ENCODE measurements around the gene STARD13.
"Not testable (repeated sequence)": the region's sequence is repeated elsewhere in the genome, so short reads cannot be mapped to it uniquely, and the experiment has no call there.

Gene STARD13

DNA sequence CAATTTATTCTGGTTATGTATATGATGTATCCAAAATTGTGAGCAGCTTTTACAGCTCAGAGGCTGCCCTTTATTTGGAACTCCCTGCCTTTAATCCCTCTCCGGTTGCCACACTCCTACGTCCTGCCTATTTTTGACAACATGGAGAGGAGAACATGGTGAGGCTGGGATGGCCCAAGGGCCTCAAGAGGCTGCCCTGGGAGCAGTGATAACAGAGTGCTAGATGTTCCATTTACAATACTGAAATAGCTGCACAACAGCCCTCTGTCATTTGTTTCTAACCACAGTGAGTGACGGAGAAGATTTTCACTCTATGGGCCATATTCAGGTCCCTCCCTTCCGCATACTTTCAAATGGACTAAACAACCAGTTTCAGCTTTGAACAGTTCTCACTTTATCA is 33.4 kb downstream of the STARD13 start:
- no peak for DNase-seq (ENCODE audit: low read depth in 2 of 2)

DNA sequence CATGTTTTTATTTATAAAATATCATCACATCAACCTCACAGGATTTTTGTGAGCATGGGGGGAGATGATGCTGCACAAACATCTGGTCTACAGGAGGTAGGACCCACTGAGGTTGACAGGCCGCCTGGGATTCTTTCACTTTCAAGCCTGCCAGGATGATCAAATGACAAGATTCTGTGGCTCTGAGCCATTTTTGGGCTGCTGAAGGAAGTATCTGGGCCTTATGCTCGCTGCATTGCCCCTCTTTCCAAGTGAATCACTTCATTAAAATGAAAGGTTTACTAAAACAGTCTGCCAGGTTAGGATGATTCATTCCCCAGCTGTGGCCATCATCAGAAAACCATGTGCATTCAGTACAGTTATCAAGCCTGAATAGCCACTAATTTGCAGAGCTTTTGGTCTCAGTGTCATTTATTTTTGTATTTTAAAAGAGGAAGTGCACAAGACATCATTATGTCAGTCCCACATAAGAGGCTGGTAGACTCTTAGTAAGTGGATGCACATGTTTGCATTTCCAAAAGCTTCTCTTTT is 34.4 kb downstream of the STARD13 start:
- peak; percentile 98 for DNase-seq (ENCODE audit: low read depth in 2 of 2)

DNA sequence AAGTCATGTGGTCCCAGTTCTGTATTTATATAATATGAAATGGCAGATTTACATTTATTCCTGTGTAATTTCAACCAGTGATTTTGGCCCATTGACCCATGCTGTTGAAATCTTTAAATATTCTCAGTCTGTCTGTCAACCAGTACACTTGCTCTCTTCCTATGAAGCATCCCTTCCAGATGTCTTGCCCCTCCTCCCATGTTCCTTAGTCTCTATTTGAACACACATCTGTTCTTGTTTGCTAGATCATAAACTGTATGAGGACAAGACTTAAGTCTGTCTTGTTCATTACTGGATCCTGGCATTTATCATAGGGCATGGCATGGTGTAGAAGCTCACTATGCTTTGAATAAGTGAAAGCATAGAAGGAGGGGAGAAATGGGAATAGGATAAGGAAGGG is 34.9 kb downstream of the STARD13 start:
- peak in 1 of 2 experiments; percentile 19 for DNase-seq (ENCODE audit: low read depth in 2 of 2)

DNA sequence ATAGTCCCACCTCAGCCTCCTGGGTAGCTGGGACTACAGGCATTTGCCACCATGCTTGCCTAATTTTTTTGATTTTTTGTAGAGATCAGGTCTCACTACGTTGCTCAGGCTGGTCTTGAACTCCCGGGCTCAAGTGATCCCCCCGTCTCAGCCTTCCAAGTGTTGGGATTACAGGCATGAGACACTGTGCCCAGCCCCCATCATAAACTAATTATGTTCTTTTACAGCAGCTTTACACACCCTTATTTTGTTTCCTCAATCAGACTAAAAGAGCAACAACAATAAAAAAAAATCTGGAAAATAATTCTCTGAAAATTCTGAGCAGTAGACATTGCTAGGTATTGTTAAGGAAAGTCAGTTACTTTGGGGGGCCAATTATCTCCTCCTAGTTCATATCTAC is 35.7 kb downstream of the STARD13 start:
- DNase-seq (ENCODE audit: low read depth in 2 of 2) = no peak

DNA sequence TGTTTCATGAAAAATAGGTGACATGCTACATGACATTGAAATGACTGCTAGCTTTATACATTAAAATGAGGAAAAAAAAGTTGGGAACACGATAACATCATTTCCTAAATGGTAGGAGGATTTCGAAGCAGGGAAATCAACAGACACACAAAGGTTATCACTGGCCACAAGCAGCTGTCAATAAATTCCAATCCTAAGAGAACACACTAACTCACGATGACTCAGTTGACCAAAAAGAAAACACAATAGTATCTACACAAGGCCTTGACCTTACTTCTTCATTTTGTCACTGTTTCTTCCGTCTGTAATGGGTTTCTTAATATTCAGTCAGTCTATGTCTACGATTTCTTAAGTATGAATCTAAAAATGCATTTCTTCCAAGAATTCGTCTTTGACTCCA is 36.5 kb downstream of the STARD13 start:
- DNase-seq (ENCODE audit: low read depth in 2 of 2) = no peak

DNA sequence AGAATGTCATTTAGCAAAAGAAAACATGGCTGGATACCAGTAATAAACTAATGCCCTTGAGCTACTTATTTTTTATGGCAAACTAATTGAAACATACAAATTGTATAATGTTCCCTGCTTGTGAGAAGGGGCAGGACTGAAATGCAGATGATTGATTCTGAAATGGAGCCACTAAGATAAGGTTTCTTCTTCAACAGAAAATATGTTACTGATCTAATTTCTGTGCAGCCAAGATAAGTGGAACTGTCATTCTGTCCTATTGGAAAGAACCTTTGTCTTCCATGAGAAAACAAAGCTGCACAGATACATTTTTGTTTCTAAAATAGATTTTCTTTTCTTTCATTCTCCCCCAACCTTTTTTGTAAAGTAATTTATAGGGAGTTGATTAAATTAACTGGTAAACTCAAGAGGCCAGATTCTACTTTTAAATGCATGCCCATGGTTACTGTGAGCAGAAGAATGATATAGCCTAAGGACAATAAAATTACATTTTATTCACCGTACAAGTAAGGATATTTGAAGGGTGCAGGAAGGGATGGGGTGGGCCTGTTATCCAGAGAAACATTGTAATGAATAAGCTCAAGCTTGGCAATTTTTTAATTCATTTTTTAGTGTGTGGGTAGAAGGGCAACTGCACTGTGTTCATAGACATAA is 39.9 kb downstream of the STARD13 start:
- DNase-seq (ENCODE audit: low read depth in 2 of 2) = no peak

DNA sequence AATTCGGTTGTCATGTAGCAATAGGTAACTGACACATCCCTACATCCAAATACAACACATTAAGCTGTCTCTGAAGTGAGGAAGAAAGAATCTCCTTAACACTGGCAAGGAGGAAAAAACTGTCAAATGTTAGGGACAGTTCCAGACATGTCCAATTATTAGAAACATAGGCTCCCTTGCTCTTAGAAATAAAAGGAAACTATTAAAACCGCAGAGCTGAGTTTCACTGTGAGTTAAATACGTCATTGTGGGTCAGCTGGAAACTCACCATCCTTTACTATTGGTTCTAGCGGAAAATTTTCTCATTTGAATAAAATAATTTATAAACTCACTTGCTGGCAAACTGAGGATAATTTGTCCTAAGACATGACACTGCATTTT is 40.7 kb downstream of the STARD13 start:
- DNase-seq (ENCODE audit: low read depth in 2 of 2) = no peak

DNA sequence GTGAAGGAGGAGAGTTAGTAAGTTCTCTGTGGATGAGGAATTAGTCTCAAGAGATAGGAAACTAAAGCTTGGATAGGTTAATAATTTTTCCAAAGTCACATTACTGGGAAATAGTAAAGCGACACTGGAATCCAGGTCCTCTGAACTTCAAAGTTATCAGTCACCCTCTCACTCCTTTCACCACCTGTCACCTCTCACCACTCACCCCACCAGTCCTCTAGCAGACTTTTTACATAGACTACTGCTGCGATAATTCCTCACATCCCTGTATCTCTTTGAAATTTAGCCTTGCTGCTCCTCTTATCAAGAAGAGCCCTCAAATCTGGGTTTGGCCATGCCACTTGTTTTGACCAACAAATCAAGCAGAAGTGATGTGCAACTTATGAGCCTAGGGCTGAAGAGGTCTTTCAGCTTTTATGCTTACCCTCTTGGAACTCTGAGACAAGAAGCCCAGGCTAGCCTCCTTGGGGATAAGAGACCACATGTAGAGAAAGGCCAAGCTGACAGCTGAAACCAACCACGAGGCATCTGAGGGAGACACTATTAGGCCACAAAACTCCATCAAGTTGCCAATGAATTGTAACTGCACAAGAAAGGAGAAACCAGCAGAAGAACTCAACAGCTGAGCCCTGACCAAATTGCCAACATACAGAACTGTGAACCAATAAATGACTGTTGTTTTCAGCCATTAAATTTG is 41.2 kb downstream of the STARD13 start:
- no peak for DNase-seq (ENCODE audit: low read depth in 2 of 2)

DNA sequence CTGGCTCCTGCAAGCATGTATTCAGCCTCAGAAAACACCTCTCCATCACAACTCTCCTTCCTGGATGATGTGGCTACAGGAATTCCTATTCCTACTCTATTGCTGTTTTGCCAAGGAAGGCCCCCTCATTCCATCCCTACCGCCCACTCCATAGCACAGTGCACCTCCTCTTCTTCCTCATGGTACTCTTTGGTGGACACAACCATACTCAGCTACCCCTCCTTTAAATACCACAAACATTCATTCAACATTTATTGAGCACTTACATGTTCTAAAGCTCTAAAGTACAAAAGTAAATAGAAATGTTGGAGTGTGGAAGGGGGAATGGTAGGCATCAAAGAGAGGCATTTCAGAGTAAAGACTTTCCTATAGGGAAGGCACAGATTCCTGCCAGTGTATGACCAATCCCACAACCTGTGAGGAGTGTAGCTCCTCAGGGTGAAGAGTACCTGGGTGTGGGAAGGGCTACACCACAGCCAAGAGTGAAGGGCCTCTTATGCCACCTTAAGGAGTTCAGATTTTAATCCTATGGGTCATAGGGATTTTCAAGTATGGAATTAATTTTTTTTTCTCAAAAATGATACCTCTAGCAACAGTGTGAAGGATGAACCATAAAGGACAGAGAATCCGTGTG is 42.5 kb downstream of the STARD13 start:
- DNase-seq (ENCODE audit: low read depth in 2 of 2) = no peak

DNA sequence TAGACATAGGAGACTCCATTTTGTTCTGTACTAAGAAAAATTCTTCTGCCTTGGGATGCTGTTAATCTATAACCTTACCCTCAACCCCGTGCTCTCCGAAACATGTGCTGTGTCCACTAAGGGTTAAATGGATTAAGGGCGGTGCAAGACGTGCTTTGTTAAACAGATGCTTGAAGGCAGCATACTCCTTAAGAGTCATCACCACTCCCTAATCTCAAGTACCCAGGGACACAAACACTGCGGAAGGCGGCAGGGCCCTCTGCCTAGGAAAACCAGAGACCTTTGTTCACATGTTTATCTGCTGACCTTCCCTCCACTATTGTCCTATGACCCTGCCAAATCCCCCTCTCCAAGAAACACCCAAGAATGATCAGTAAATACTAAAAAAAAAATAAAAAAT is 43.2 kb downstream of the STARD13 start:
- DNase-seq (ENCODE audit: low read depth in 2 of 2) = not testable (repeated sequence)

DNA sequence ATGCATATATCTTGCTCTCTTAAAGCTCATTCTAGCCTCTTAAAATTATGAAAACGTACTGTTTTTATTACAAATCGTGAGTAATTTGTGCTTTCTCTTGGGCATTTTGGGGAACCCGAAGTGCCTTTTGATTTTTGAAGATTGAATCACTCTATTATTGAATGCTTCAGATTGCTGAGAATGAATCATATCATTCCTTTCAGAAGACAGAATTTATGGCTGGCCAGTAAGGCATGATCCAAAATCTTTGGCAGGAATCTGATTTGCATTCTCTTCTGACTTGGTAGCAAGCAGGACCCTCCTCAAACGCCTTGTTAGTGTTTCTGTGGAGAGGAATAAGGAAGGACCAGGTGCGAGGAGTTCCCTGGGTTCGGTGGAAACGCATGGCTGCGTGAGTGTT is 49.5 kb downstream of the STARD13 start:
- DNase-seq (ENCODE audit: low read depth in 2 of 2) = peak; percentile 71 to 77

DNA sequence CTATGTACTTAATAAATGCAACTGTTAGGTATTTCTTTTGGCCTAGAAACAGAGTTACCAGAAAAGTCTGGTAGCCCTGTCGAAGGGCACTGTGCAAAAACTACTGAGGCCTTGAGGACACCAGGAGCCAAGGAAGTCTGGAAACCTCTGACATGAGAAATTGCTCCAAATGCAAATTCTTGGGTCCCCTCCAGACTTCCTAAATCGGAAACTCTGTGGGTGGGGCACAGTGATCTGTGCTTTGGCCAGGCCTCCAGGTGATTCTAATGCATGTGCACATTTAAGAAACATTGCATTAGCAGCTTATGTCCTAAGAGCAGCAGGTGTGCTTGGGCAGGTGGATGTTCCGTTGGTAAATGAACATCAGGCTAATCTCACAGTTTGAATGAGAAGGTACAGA is 50.0 kb downstream of the STARD13 start:
- DNase-seq (ENCODE audit: low read depth in 2 of 2) = no peak

DNA sequence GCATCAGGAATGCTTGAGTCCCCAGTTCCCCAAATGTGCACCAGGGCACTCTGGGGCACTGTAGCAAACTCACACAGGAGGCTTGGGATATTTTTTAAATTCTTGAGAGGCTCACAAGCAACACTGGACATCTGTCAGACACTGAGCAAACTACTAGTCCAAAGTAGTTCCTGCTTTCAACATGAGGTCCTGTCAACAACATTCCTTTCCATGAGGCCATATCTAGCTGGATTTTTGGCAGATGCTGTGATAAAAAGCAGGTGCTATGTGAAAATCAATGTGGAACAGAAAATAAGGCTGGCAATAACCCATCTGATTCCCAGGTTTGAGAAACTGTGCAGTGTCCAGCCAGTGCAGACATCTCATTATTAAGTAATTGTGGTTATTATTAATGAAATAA is 50.5 kb downstream of the STARD13 start:
- DNase-seq (ENCODE audit: low read depth in 2 of 2) = peak; percentile 70 to 73

DNA sequence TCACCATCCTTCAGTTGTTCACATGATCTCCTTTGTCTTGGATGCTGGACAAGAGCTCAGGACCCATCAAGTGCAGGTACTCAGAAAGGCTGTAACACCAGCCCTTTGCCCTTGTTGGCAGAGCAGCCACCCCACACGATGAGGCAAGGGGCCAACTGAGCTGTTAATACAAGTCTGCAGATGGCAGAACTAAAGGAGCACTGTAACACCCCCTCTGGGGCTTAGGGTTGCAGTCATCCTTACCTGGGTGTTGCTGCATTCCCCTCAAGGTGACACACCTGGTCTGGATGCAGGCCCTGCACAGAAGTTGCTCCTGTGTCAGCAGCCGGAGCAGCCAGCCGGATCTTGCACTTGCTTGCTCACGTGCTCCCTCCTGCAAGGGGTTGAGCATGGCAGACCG is 52.0 kb downstream of the STARD13 start:
- no peak for DNase-seq (ENCODE audit: low read depth in 2 of 2)

DNA sequence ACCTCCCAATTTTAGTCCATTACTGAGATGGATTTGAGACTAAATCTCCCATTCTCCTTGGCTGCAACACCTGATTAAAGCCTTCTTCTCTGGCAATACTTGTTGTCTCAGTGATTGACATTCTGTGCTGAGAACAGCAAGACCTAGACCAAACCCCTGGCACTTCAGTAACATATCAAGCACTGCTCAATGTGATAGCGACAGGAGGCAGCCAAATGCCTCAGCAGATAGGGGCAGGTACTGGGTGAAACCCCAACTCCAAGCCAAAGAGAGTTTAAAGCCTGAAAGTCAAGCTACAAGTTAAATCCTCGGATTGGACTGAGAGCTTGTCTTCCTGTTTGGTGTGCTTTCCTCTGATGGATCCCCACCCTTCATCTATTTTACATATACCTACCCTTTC is 52.7 kb downstream of the STARD13 start:
- DNase-seq (ENCODE audit: low read depth in 2 of 2) = no peak

DNA sequence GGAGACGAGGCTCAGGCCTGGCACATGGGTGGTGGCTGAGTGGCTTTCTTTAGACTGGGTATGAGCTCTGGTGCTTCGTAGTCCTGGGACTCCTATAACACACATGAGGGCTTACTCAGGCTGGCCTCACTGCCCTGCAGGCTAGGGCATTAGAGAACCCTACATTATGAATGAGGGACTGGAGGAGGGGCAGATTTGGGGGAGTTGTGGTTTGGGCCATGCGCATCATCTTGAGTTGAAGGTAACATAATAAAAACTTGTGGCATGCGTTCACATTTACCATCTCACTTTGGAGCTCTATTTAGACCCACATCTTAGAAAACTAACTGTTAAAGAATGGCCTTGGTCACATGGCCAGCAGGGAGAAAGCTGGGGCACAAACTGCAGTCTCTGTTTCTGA is 54.2 kb downstream of the STARD13 start:
- no peak for DNase-seq (ENCODE audit: low read depth in 2 of 2)

DNA sequence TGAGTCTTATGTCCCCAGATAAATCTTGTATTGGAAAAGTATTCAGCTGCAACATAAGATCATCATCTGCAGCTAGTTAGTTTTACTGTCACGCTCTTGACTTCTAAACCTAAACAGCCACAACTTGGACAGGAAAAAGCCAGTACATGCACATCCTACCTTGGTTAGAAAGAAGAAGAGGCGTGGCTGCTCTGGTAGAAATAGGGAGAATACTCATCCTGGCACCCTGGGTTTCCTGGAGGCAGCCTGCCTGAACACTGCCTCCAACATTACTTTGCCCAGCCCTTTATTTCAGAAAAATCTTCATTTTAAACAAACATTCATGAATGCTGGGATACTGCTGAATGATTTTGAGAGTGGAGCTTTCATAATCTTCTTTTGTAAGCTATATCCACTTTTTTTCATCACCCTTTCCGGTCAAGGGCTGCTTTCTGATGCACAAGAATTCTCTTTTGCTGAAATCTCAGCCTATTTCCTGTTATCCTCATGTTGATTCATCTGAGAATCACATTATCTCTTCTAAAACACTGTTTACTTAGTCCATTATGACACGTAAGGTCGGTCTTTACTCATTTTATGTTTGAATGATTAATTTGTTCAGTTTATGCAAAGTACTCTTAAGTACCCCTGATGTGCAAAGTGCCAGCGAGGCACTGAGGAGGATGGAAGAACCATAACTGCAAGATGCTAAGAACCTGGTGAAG is 55.2 kb downstream of the STARD13 start:
- no peak for DNase-seq (ENCODE audit: low read depth in 2 of 2)

DNA sequence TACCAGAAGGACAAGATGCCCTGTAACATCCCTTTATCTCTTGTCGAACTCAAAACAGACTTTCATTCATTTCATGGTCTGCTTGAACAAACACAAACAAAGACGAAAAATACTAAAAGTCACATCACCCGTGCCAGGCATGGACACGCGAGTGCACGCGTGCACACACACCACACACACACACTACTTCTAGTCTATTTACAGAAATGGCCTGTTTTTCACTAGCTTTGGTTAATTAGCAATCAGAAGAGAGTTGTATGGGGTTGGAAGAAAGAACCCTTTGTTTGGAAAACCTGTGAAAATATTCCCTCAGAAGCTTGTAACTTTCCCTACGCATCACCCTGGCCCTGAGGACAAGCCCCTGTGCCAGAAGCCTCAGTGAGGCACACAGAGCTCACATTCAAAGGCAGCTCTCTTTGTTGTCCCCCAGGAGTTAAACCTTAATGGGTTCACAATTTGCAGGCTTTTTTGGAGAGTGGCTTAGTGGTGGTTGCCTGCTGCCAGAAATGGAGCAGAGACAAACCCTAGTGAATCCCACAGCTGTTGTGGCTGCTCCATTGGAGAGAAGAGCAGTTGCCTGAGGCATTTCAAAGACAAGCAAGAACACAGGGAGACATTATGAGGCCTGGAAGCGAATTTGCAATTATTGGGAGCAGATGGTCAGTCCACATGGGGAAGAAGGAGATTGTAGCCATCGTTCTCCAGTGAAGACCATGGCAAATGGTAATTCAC is 55.9 kb downstream of the STARD13 start:
- DNase-seq (ENCODE audit: low read depth in 2 of 2) = no peak

DNA sequence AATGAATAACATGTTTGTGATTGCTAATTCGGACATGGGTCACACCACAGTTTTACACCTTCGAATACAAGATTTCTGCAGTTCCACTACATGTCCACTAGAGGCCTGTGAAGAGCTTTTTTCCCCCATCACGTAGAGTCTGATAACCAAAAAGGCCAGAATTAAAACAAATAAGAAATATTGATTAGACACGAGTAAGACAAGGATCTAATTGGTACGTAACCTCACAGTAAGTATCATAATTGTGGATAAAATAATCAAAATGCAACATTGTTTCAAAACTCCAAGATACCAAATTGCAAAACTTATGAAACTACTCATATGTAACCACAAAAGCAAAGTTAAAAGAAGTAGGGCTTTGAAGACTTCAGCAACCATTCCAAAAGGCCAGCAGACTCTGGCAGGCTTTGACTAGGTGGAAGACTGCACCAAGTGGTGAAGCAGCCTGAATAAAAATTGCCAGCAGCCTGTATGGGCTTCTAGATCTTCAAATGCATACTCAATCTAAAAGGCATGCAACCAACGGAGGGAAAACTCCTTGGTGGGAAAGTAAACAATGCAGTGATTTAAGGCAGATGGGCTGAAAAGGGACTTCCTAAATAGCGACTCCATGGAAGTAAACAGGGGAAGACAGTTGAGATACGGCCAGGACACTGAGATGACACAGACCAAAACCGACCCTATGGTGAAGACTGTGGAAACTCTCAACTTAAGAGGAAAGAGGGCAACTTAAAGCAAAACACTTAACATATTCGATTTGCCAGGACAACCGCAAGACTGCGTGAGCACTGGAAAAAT is 56.7 kb downstream of the STARD13 start:
- DNase-seq (ENCODE audit: low read depth in 2 of 2) = no peak

DNA sequence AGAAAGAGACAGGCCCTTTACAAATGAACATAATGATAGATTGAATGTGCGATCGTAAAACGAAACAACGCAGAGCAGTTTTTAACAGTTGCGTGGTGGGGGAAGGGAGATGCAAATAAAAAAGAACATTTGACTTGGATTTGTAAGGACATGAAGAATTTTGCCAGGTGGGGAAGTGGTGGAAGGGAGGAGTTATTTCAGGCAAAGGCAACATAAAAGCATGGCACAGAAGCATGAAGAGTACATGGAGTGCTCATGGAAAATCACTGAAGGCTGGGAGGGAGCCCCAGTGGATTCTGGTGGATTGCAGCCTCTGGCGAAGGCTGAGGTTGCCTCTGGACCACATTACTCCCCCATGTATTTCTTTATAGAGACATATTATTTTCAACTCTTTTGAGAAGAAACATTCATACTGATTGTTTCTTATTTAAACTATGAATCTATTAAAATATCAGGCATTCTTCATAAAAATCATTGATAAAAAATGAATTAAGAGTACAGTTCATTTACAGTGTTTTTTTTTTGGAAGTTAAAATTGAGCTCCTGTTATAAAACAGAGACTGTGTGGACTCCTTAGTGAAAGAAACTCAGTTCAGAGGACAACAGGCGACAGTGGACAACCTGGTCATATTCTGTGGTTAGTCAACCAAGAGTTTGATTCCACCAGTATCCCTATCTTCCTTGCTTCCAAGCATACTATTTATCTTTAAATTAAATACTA is 57.5 kb downstream of the STARD13 start:
- no peak for DNase-seq (ENCODE audit: low read depth in 2 of 2)
